Gastroesophageal sphincter (tissue), 4 donors: ENCODE measurements around the gene MCC. TPM values are rescaled to one million over a fixed set of nuclear protein-coding genes. Genes with fewer than 3 reads are reported as not detected.

ENCODE experiments used
- ATAC-seq: fragments of 150-250 bp; one replicate; pipeline ENCODE4 v1.9.1; 2016; ENCODE audit warnings: mild to moderate bottlenecking, moderate library complexity
- H3K27ac ChIP-seq, 4 donors: fragments of 200-600 bp; sonication (generic) in 3 of 4; 1 replicate in 3 of 4; 2 replicates in 1 of 4; pipeline ENCODE4 v1.5.1; 2016 to 2019
- H3K27me3 ChIP-seq: fragments of 200-600 bp; sonication (generic); one replicate; pipeline ENCODE4 v1.5.1; 2019
- H3K36me3 ChIP-seq, 2 donors: fragments of 200-600 bp; sonication (generic); one replicate each; pipeline ENCODE4 v1.5.1; 2019; ENCODE audit warnings: control low read depth in 1 of 2
- H3K4me1 ChIP-seq, 3 donors: fragments of 200-600 bp; sonication (generic); 1 replicate in 2 of 3; 2 replicates in 1 of 3; pipeline ENCODE4 v1.5.1; 2016 to 2019; ENCODE audit warnings: control low read depth in 2 of 3
- H3K4me3 ChIP-seq, 2 donors: fragments of 200-600 bp; sonication (generic); one replicate each; pipeline ENCODE4 v1.5.1; 2019; ENCODE audit warnings: mild to moderate bottlenecking in 1 of 2, moderate library complexity in 1 of 2
- H3K9me3 ChIP-seq, 3 donors: fragments of 200-600 bp; sonication (generic); one replicate each; pipeline ENCODE4 v1.5.1; 2017 to 2019; ENCODE audit warnings: control low read depth in 2 of 3
- EP300 ChIP-seq: sonication (generic); formaldehyde crosslinking; IDR thresholded peaks from one replicate; pipeline ENCODE4 v1.6.1; 2017; ENCODE audit warnings: antibody characterized with exemption, mild to moderate bottlenecking
- POLR2A ChIP-seq, 2 donors: fragments of 450-650 bp; IDR thresholded peaks; one replicate each; pipeline ENCODE4 v1.6.1; 2017; ENCODE audit warnings: antibody characterized with exemption in 2 of 2, mild to moderate bottlenecking in 2 of 2, moderate library complexity in 1 of 2
- POLR2AphosphoS5 ChIP-seq: sonication (generic); formaldehyde crosslinking; IDR thresholded peaks from one replicate; pipeline ENCODE4 v1.6.1; 2017; ENCODE audit warnings: antibody characterized with exemption
- WGBS, 2 donors: methylation state at CpG; one replicate each; pipeline ENCODE4 v1.1.5; 2018; ENCODE audit warnings: low coverage in 1 of 2; 5-methylcytosine and 5-hydroxymethylcytosine counted together
- total RNA-seq, 4 donors: library from RNA; depleted of rRNA; stranded (reverse); fragments of >200 nt; gene quantifications; one replicate each; pipeline ENCODE4 v1.1.0, GENCODE V29; 2016
- TF ChIP-seq, protein P1 (sequence below), 4 experiments: fragments of 200-600 bp in 2 of 4; fragments of 450-650 bp in 2 of 4; sonication (generic) in 1 of 4; IDR thresholded peaks; one replicate each; pipeline ENCODE4 v1.5.1; 2017 to 2019; ENCODE audit warnings: antibody characterized with exemption in 4 of 4, mild to moderate bottlenecking in 2 of 4, moderate library complexity in 2 of 4

MCC gene
- total RNA-seq, 4 donors from 2014 or later: 20.5 to 28.7 (median 23.5) TPM

- H3K36me3 ChIP-seq: peaks cover 0 to 27% of the 10 kb centered on the region in 2 donors
- H3K27me3 ChIP-seq: no peaks in the 10 kb centered on the region
- no peak for ATAC-seq
- TF ChIP-seq POLR2AphosphoS5: no peak
- TF ChIP-seq, protein P1, sequence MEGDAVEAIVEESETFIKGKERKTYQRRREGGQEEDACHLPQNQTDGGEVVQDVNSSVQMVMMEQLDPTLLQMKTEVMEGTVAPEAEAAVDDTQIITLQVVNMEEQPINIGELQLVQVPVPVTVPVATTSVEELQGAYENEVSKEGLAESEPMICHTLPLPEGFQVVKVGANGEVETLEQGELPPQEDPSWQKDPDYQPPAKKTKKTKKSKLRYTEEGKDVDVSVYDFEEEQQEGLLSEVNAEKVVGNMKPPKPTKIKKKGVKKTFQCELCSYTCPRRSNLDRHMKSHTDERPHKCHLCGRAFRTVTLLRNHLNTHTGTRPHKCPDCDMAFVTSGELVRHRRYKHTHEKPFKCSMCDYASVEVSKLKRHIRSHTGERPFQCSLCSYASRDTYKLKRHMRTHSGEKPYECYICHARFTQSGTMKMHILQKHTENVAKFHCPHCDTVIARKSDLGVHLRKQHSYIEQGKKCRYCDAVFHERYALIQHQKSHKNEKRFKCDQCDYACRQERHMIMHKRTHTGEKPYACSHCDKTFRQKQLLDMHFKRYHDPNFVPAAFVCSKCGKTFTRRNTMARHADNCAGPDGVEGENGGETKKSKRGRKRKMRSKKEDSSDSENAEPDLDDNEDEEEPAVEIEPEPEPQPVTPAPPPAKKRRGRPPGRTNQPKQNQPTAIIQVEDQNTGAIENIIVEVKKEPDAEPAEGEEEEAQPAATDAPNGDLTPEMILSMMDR (IDR thresholded peaks at IDR 0.05): no peak
- TF ChIP-seq POLR2A (IDR thresholded peaks at IDR 0.05): no peak
- no peak for TF ChIP-seq EP300
- WGBS, 2 donors: 10% methylated on average over 8 of the region's 9 CpGs; no CpG with 5 or more reads in 1 of the 2 donors
- peak overlapping the region; percentile 70 to 88 for H3K4me3 ChIP-seq
- no peaks in the 10 kb centered on the region for H3K9me3 ChIP-seq
- H3K4me1 ChIP-seq: peaks cover 0 to 37% (median 3%) of the 10 kb centered on the region in 3 donors
- peak overlapping the region; percentile 79 to 98 (median 94) for H3K27ac ChIP-seq
Observed at GRCh38 chr5:113514289-113514635, 26.0 kb upstream of the MCC start.

DNA sequence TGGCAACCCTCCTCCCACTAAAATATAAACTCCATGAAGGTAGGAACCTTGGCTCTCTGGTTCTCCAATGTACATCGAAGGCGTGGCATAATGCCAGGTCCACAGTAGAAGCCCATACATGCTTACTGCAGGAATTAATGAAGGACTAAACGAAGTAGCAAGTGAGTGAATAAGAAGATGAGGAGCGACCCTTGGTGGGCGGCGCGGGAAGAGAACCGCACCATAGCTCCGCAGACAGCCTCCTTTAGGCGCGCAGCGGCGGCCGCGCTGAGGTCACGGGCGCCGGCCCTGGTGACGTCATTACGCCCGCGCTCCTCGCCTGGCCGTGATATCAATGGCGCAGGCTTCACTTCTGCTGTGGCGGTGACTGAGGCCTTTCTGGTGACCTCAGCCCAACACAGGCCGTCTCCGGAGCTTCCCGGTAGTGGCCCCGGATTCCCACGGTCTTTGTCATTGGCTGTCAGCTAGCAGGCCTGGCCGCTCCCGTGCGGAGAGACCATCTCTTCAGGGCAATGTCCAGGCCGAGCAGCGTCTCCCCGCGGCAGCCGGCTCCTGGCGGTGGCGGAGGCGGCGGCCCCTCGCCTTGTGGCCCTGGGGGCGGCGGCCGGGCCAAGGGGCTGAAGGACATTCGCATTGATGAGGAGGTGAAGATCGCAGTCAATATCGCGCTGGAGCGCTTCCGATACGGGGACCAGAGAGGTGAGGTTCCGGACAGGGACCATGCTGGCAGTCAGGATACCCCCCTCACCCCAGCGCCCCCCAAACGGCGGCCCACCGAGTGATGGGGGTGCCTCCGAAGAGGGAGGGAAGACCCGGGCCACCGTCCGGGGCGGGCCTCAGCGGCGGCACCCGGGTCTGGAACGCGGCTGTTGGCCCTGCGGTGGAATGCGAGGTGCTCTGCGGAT lies 25.4 kb upstream of the MCC start, which contains the start of gene YTHDC2:
Gene YTHDC2 (plus strand): TSS at position 311 of the 905 bp plus-strand sequence. CDS start 202 bp downstream, at position 513.
- peak within 1 kb of the TSS; percentile 70 to 88 for H3K4me3 ChIP-seq
- peak within 1 kb of the TSS; percentile 79 to 98 (median 94) for H3K27ac ChIP-seq
- WGBS, 2 donors: 2 to 18% methylated on average over 3 to 13 of the region's 72 CpGs
- H3K4me1 ChIP-seq: peaks cover 0 to 37% (median 3%) of the 10 kb centered on the region in 3 donors
- H3K27me3 ChIP-seq: no peaks in the 10 kb centered on the region
- TF ChIP-seq, protein P1 (IDR thresholded peaks at IDR 0.05): peak in 2 of 4 experiments; percentile 11 to 36
- TF ChIP-seq POLR2A (IDR thresholded peaks at IDR 0.05): peak; percentile 61 to 65
- peak; percentile 75 for TF ChIP-seq POLR2AphosphoS5
- TF ChIP-seq EP300: no peak
- no peaks in the 10 kb centered on the region for H3K9me3 ChIP-seq
- peak; percentile 96 for ATAC-seq
- peaks cover 0 to 22% of the 10 kb centered on the region in 2 donors for H3K36me3 ChIP-seq

DNA sequence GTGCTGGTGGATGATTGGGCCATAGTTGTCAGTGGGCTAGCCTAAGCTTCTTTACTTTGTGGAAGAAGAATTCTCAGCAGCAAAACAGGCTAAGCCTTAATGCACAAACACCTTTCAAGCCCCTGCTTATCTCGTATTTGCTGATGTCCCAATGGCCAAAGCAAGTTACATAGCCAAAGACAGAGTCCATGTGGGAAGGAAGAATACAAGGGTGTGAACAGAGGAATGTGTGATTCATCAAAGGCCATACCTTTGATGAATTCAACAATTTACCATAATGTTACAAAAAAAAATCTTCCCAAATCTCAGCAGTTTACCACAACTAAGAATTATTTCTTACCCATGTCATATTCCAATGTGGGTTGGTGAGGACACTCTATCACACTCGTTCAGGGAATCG lies 24.1 kb upstream of the MCC start:
- Histone ChIP-seq H3K27ac (no peak overlapping the region), H3K9me3 (no peaks in the 10 kb centered on the region), H3K4me3 (no peak overlapping the region), H3K27me3 (peaks cover 3% of the 10 kb centered on the region), H3K4me1 (peaks cover 0 to 36% (median 3%) of the 10 kb centered on the region in 3 donors), H3K36me3 (peaks cover 0 to 12% of the 10 kb centered on the region in 2 donors)
- no peak for TF ChIP-seq EP300
- TF ChIP-seq POLR2AphosphoS5: no peak
- TF ChIP-seq POLR2A (IDR thresholded peaks at IDR 0.05): no peak
- TF ChIP-seq, protein P1 (IDR thresholded peaks at IDR 0.05): no peak
- WGBS, 2 donors: 89 to 96% methylated on average over 2 to 3 of the region's 3 CpGs
- ATAC-seq: no peak

GRCh38 chr5:113510836-113511451 lies 22.7 kb upstream of the MCC start:
- TF ChIP-seq, protein P1 (IDR thresholded peaks at IDR 0.05): peak in 1 of 4 experiments; percentile 34
- TF ChIP-seq POLR2AphosphoS5: no peak
- H3K27me3 ChIP-seq: peaks cover 12% of the 10 kb centered on the region
- WGBS, 2 donors: 48 to 52% methylated on average over 6 of the region's 6 CpGs
- no peaks in the 10 kb centered on the region for H3K9me3 ChIP-seq
- peaks cover 0 to 3% of the 10 kb centered on the region in 2 donors for H3K36me3 ChIP-seq
- peaks cover 0 to 22% (median 3%) of the 10 kb centered on the region in 3 donors for H3K4me1 ChIP-seq
- no peak overlapping the region for H3K27ac ChIP-seq
- H3K4me3 ChIP-seq: no peak overlapping the region
- ATAC-seq: no peak
